MCF 10A (cell line): ENCODE measurements around the gene NFAT5. TPM values are rescaled to one million over a fixed set of nuclear protein-coding genes. Genes with fewer than 3 reads are reported as not detected.

Experiments used
- BruUV-seq: library from RNA; stranded (reverse); fragments of 400-500 nt; replicated peaks from 2 replicates; lab custom pipeline; 2021; lab: Mats Ljungman, UMichigan
- CTCF ChIA-PET: fragments of 300-600 bp; sonication (Branson Sonifier 250); formaldehyde crosslinking; extraction: SDS; loops from one replicate; lab custom pipeline; 2021; ENCODE audit warnings: antibody characterized with exemption, inconsistent platforms; lab: Yijun Ruan, JAX
- POLR2A ChIA-PET: fragments of 300-600, 350-650 bp; sonication (Branson Sonifier 250); formaldehyde crosslinking; extraction: SDS; loops from one replicate; lab custom pipeline; 2020; ENCODE audit warnings: antibody characterized with exemption, inconsistent platforms; lab: Yijun Ruan, JAX
- DNase-seq: peaks from one replicate; pipeline ENCODE4 v3.0.0-alpha.2; 2018; ENCODE audit not compliant: unreplicated experiment
- H3K27ac Mint-ChIP-seq: one replicate; pipeline ENCODE4 v1.8.0; 2022; ENCODE audit warnings: mild to moderate bottlenecking, low read depth, mixed read lengths; ENCODE audit not compliant: unreplicated experiment
- H3K27me3 Mint-ChIP-seq: one replicate; pipeline ENCODE4 v1.8.0; 2022; ENCODE audit warnings: mixed read lengths; ENCODE audit not compliant: insufficient read depth, unreplicated experiment
- H3K36me3 Mint-ChIP-seq: one replicate; pipeline ENCODE4 v1.8.0; 2022; ENCODE audit warnings: mild to moderate bottlenecking, moderate library complexity, mixed read lengths; ENCODE audit not compliant: insufficient read depth, unreplicated experiment
- H3K4me1 Mint-ChIP-seq: one replicate; pipeline ENCODE4 v1.8.0; 2022; ENCODE audit warnings: mixed read lengths; ENCODE audit not compliant: insufficient read depth, unreplicated experiment
- H3K4me3 Mint-ChIP-seq: one replicate; pipeline ENCODE4 v1.8.0; 2022; ENCODE audit warnings: mild to moderate bottlenecking, moderate library complexity, mixed read lengths; ENCODE audit not compliant: unreplicated experiment
- H3K9me3 Mint-ChIP-seq: one replicate; pipeline ENCODE4 v1.8.0; 2022; ENCODE audit warnings: mixed read lengths; ENCODE audit not compliant: unreplicated experiment
- CTCF ChIP-seq: fragments of 200-600 bp; IDR thresholded peaks from one replicate; pipeline ENCODE4 v1.8.0; 2022; ENCODE audit warnings: antibody characterized with exemption, mild to moderate bottlenecking; ENCODE audit not compliant: unreplicated experiment
- intact Hi-C: fragments of 100-400 bp; cut with micrococcal nuclease; formaldehyde crosslinking; loops from 2 replicates; pipeline ENCODE4 v1.14.1; 2022
- total RNA-seq: library from RNA; stranded (reverse); gene quantifications from 2 replicates; pipeline ENCODE4 v1.2.3, GENCODE V29; 2022

NFAT5 gene
- total RNA-seq, 1 experiment from 2014 or later: 46.4 TPM

- Mint-ChIP-seq H3K27me3 (no peaks in the 10 kb centered on the region), H3K4me1 (peaks cover 31% of the 10 kb centered on the region), H3K36me3 (peaks cover 18% of the 10 kb centered on the region), H3K9me3 (no peaks in the 10 kb centered on the region), H3K4me3 (peak overlapping the region; percentile 16), H3K27ac (peak overlapping the region; percentile 40)
- BruUV-seq: no TSS peak
- ChIA-PET CTCF (interaction anchor here (0.8 to 1.5 kb wide), 4 partner anchors 12 to 79 kb away, joined by 3 to 5 read pairs (median 4); no protein-coding TSS in a partner anchor), POLR2A (interaction anchor here (0.5 to 1.4 kb wide), 6 partner anchors 16 to 392 kb away, joined by 3 to 10 read pairs (median 4); no protein-coding TSS in a partner anchor)
- TF ChIP-seq CTCF: no peak
- intact Hi-C loops: loop anchor here (5.0 kb wide), 1 partner anchor 258 kb away; the partner anchor contains the start of genes COG8 and NIP7
- DNase-seq: peak; percentile 61
Observed at GRCh38 chr16:69595127-69596036, 29.6 kb downstream of the NFAT5 start.

DNA sequence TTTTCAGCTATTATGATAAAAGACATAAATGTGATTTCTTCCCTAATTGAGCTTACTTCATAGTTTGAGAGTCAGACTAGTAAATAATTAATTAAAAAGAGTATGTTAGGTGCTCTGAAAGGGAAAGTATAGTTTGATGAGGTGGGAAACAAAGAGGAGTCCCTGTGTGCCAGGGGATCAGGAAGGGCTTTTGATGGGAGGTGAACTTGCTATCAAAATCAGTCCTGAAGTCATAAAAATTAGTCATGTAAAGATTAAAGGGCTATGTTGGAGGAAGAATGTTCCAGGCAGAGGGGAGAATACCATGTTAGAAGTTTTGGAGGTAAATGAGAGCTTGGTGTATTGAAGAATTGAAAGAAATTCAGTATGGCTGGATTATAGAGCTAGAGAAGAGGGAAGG lies 31.0 kb downstream of the NFAT5 start:
- CTCF ChIA-PET: interaction anchor here (0.6 to 1.1 kb wide), 4 partner anchors 16 to 335 kb away, joined by 3 to 4 read pairs (median 3); no protein-coding TSS in a partner anchor

DNA sequence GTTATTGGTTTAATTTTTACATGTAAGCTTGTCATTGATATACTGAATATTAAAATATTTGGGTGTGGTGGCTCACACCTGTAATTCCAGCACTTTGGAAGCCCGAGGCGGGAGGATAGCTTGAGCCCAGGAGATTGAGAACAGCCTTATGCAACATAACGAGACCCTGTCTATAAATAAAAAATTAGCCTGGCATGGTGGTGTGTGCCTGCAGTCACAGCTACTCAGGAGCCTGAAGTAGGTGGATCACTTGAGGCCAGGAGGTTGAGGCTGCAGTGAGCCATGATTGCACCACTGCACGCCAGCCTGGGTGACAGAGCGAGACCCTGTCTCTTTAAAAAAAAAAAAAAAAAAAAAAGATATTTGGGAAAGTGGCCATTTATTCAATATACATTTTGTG lies 32.3 kb downstream of the NFAT5 start:
- intact Hi-C loops: loop anchor here (5.0 kb wide), 1 partner anchor 261 kb away; the partner anchor contains the start of genes COG8 and NIP7
- DNase-seq: no peak
- Mint-ChIP-seq H3K27ac (no peak overlapping the region), H3K4me1 (peaks cover 36% of the 10 kb centered on the region), H3K36me3 (peaks cover 24% of the 10 kb centered on the region), H3K9me3 (no peaks in the 10 kb centered on the region), H3K27me3 (no peaks in the 10 kb centered on the region), H3K4me3 (no peak overlapping the region)
- no TSS peak for BruUV-seq
- ChIA-PET POLR2A (interaction anchor here (0.7 to 1.6 kb wide), 3 partner anchors 10 to 29 kb away, joined by 3 to 4 read pairs (median 3); no protein-coding TSS in a partner anchor), CTCF (interaction anchor here (1.1 kb wide), 1 partner anchor 26 kb away, joined by 3 read pairs; no protein-coding TSS in a partner anchor)
- no peak for TF ChIP-seq CTCF

More for the DNA sequence above, 31.0 kb downstream of the NFAT5 start:
- Mint-ChIP-seq H3K4me3 (no peak overlapping the region), H3K27me3 (no peaks in the 10 kb centered on the region), H3K4me1 (peaks cover 36% of the 10 kb centered on the region), H3K36me3 (peaks cover 18% of the 10 kb centered on the region), H3K27ac (peak overlapping the region; percentile 5), H3K9me3 (no peaks in the 10 kb centered on the region)
- intact Hi-C loops: loop anchor here (5.0 kb wide), 1 partner anchor 260 kb away; the partner anchor contains the start of genes COG8 and NIP7
- POLR2A ChIA-PET: interaction anchor here (0.6 to 1.6 kb wide), 9 partner anchors 9 to 201 kb away, joined by 3 to 10 read pairs (median 4); partner anchors contain the start of gene NQO1
- TF ChIP-seq CTCF: no peak
- no TSS peak for BruUV-seq
- DNase-seq: no peak
